HG02885 (cell line): ENCODE results near the gene CHRM1.

Experiments used
- ATAC-seq: cut with Tn5 transposase; IDR thresholded peaks from one replicate; pipeline ENCODE4 v1.9.1; 2021; ENCODE audit warnings: mild to moderate bottlenecking; ENCODE audit not compliant: unreplicated experiment, poor library complexity

CHRM1 gene

DNA sequence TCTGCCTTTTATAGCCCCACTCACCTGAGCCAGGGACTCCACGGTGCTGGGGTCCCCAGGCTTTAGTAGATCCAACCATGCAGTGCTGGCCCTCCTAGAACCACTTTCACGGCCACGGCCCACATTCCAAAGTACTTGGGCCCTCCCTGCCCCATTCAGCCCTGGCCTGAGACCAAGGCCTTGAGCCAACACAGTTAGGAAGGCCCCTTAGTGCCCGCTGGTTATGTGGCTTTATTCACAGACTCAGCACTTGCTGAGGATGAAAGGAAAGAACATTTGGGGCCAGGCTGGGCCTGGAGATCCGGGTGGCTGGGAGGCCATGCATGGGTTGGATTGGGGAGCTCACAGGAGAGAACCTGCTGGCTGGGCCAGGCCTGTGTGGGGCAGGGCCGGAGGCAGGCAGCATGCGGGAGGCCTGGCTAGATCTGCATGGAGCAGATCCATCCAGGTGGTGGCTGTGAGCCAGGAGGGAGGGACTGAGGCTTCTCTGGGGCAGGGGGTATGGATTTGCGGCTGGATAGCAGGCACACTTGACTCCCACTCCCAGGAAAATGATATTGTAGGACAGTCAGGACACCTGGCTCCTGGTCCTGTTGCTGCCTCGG lies 12.6 kb downstream of the CHRM1 start:
- ATAC-seq, result no peak

DNA sequence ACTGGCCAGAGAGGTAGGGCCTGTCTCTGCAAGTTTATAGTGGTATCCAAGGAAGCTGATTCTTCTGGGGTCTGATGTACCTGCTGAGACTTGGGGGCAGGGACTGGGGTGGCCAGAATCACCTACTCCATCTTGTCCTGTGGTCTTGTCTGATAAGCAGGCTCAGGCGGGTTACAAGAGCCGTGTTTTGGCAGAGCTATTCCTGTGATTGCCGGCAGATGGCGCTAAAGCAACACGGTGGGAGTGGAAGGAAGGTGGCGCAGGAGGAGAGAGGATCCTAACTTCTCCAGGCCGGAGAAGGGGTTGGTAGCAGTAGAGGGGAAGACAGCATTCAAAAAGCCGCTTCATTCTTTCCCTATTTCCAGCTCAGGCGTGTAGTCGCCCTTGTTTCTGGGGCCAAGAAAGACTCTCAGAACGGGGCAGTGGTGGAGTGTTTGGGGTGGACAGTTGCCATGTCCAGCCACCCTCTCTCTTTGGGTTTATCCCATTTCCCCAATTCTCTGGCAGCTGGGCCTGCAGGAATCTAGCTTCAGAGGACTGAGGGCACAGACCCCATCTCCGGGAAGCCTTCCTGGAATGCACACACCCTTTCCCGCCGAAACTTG lies 15.1 kb downstream of the CHRM1 start:
- no peak for ATAC-seq

DNA sequence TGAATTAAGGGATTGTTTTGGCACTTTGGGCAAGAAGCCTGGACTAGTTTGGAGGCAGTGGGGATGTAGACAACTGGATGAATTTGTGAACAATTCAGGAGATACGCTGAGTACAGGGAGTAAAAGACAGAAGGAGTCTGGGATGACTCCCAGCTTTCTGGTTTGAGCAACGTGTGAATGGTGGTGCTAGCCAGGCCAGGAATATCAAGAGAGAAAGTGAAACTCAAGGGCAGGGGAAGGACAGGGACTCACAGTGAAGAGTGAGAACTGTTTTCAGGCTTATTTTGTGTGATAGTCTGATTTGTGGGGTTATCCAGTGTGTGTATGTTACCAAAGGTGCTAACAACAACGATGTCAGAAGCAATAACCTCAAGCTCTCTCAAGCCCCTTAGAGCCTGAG lies 15.9 kb downstream of the CHRM1 start:
- no peak for ATAC-seq

DNA sequence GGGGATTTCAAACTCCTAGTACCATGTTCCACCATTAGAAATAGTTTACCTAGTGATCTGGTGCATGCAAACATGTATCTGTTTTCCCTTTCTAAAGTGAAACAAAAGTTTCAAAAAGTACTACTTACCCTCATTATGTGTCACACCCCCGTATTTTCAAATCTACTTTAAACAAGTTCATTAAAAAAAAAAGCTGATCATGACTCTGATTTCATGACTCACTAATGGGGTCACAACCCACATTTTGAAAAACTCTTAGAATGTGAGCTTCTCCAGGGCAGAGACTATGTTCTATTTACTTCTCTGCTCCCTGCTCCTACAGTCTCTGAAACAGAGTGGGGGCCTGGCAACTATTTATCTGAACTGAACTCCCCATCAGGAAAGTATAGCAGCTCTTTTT lies 18.2 kb downstream of the CHRM1 start:
- ATAC-seq, result no peak

- no peak for ATAC-seq
These were observed 23.1 kb downstream of the CHRM1 start for GRCh38 chr11:62898027-62898426.

- ATAC-seq, result no peak
These were observed 23.9 kb downstream of the CHRM1 start for GRCh38 chr11:62897311-62897710.

- ATAC-seq, result no peak
These were observed 25.1 kb downstream of the CHRM1 start for GRCh38 chr11:62896049-62896448.

GRCh38 chr11:62895501-62895900 lies 25.7 kb downstream of the CHRM1 start:
- no peak for ATAC-seq

GRCh38 chr11:62892077-62892922 lies 28.9 kb downstream of the CHRM1 start:
- ATAC-seq, result no peak

GRCh38 chr11:62889484-62890437 lies 31.4 kb downstream of the CHRM1 start:
- ATAC-seq, result no peak

GRCh38 chr11:62889126-62889483 lies 32.1 kb downstream of the CHRM1 start:
- ATAC-seq, result no peak

GRCh38 chr11:62888406-62888805 lies 32.8 kb downstream of the CHRM1 start:
- no peak for ATAC-seq

- no peak for ATAC-seq
These were observed 35.9 kb downstream of the CHRM1 start for GRCh38 chr11:62885137-62885750.

DNA sequence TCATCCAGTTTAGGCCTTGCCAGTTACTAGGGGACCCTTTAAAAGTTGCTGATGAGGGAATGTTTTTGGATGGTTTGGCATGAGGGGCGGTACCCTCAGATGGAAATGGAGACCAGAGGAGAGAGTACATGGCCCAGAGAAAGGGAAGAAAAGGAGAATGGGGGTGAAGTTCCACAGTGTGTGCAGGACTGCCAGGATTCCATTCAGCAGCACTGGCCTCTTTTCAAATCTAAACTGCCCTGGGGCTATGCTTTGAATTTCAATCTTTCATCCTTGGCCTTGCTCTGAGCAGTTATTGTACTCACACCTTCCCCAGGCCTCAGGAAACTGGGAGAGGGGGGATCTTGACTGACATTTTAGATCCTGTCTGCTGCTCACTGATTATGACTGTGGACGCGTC lies 37.5 kb downstream of the CHRM1 start:
- no peak for ATAC-seq

GRCh38 chr11:62882788-62883501 lies 38.2 kb downstream of the CHRM1 start:
- no peak for ATAC-seq

DNA sequence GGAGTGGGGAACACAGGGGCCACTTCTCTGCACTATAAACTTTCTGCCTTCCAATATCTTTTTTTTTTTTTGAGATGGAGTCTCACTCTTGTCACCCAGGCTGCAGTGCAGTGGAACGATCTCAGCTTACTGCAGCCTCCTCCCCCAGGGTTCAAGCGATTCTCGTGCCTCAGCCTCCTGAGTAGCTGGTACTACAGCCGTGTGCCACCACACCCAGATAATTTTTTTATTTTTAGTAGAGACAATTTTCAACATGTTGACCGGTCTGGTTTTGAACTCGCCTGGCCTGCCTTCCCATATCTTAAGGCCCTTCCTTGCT lies 38.8 kb downstream of the CHRM1 start:
- ATAC-seq, result no peak

DNA sequence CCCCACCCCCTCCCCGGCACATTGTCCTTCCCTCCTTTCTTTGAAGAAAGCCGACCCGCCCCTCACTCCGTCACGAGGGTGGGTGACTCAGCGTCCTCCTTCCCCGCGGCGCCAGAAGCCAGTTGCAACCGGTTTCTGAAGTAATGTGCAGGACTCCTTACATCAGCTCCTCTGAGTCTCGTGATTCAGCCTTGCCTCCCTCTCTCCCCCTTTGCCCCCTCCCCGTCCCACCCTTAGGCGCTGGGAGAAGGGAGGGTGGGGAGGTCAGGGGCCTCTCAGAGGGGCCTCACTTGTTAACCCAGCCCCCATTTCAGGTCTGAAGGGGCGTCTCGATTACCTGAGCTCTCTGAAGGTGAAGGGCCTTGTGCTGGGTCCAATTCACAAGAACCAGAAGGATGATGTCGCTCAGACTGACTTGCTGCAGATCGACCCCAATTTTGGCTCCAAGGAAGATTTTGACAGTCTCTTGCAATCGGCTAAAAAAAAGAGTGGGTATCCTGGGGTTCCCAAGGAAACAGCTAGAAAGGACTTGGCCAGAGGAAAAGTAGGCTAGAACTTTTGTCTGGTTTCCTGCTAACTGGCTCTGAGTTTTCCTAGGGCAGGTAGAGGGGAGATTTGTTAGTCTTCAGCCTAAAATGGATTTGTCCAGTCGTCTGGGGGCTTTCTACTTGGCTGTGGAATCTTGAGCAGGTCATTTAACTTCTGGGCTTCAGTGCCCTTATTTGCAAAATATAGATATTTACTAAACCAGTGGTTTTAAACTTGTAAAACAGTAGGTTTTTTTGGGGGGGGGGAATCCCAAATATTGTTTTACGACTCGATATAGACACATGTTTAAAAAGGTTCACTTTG lies 39.4 kb downstream of the CHRM1 start:
- peak; percentile 54 for ATAC-seq

- peak; percentile 77 for ATAC-seq
These were observed 40.2 kb downstream of the CHRM1 start, which contains the start of gene SLC3A2 for GRCh38 chr11:62880803-62881578. TSS of gene SLC3A2 (plus strand) at chr11:62880896. CDS start at chr11:62881024, 128 bp downstream.
